IMR-90 (cell line): ENCODE results near the gene SLC25A12. TPM values are rescaled to one million over a fixed set of nuclear protein-coding genes. Genes with fewer than 3 reads are reported as not detected.
A peak's percentile ranks its signal among the peaks of the same experiment; 100 is the strongest.

ENCODE experiments used
- ATAC-seq: fragments of 200-7000 bp; cut with Tn5 transposase; 2 replicates; pipeline ENCODE4 v1.9.1; 2020; ENCODE audit warnings: low read depth, mild to moderate bottlenecking, moderate library complexity
- BruUV-seq: library from RNA; stranded (reverse); fragments of 400-500 nt; replicated peaks from 2 replicates; lab custom pipeline; 2021; lab: Mats Ljungman, UMichigan
- CTCF ChIA-PET: fragments of 300-600 bp; formaldehyde crosslinking; extraction: SDS; loops from one replicate; lab custom pipeline; 2021; ENCODE audit warnings: antibody characterized with exemption; lab: Yijun Ruan, JAX
- POLR2A ChIA-PET: fragments of 300-600 bp; sonication (Branson Sonifier 250); formaldehyde crosslinking; loops from one replicate; lab custom pipeline; 2022; ENCODE audit warnings: antibody characterized with exemption; ENCODE audit not compliant: unreplicated experiment; lab: Charles Lee
- DNase-seq: peaks from one replicate; pipeline ENCODE4 v3.0.0; 2013
- H2AFZ ChIP-seq: replicated peaks from 2 replicates; pipeline ENCODE3; 2013; ENCODE audit warnings: low read length, mild to moderate bottlenecking; ENCODE audit not compliant: poor library complexity
- H2AK5ac ChIP-seq: 2 replicates; pipeline ENCODE4 v1.6.1; 2013; ENCODE audit warnings: low read depth, low read length, inconsistent platforms
- H2AK9ac ChIP-seq: replicated peaks from 2 replicates; pipeline ENCODE3; 2013; ENCODE audit warnings: mild to moderate bottlenecking, low read depth, low read length, moderate library complexity; ENCODE audit not compliant: poor library complexity
- H2BK120ac ChIP-seq: 2 replicates; pipeline ENCODE4 v1.6.1; 2013; ENCODE audit warnings: low read depth, low read length, inconsistent platforms
- H2BK15ac ChIP-seq: 3 replicates; pipeline ENCODE4 v1.6.1; 2013; ENCODE audit warnings: low read depth, low read length, inconsistent platforms
- H2BK20ac ChIP-seq: 2 replicates; pipeline ENCODE4 v1.6.1; 2013; ENCODE audit warnings: low read depth, mild to moderate bottlenecking, inconsistent platforms, low read length, moderate library complexity
- H2BK5ac ChIP-seq: 2 replicates; pipeline ENCODE4 v1.6.1; 2013; ENCODE audit warnings: mild to moderate bottlenecking, low read depth, low read length, inconsistent platforms; ENCODE audit not compliant: poor library complexity, severe bottlenecking
- H3K14ac ChIP-seq: replicated peaks from 2 replicates; pipeline ENCODE4 v1.6.1; 2013; ENCODE audit warnings: low read depth, low read length, inconsistent platforms
- H3K18ac ChIP-seq: 2 replicates; pipeline ENCODE4 v1.6.1; 2013; ENCODE audit warnings: low read depth, low read length, control low read depth
- H3K23ac ChIP-seq: 2 replicates; pipeline ENCODE4 v1.6.1; 2013; ENCODE audit warnings: low read depth, low read length, inconsistent platforms
- H3K27ac ChIP-seq: 2 replicates; pipeline ENCODE4 v1.5.1; 2013; ENCODE audit warnings: mild to moderate bottlenecking, control low read depth, low read length; ENCODE audit not compliant: insufficient read depth
- H3K27me3 ChIP-seq: 2 replicates; pipeline ENCODE4 v1.6.1; 2013; ENCODE audit warnings: low read length; ENCODE audit not compliant: control insufficient read depth, insufficient read depth
- H3K36me3 ChIP-seq: 2 replicates; pipeline ENCODE4 v1.6.1; 2013; ENCODE audit warnings: low read length, mixed read lengths; ENCODE audit not compliant: control insufficient read depth, insufficient read depth
- H3K4ac ChIP-seq: 2 replicates; pipeline ENCODE4 v1.6.1; 2013; ENCODE audit warnings: low read depth, low read length, inconsistent platforms
- H3K4me1 ChIP-seq: 2 replicates; pipeline ENCODE4 v1.6.1; 2013; ENCODE audit warnings: low read length, mixed read lengths; ENCODE audit not compliant: control insufficient read depth, insufficient read depth
- H3K4me2 ChIP-seq: 2 replicates; pipeline ENCODE4 v1.6.1; 2013; ENCODE audit warnings: low read depth, mild to moderate bottlenecking, control low read depth, low read length, moderate library complexity
- H3K4me3 ChIP-seq: 2 replicates; pipeline ENCODE4 v1.5.1; 2013; ENCODE audit warnings: low read depth, mild to moderate bottlenecking, control low read depth, low read length, moderate library complexity; ENCODE audit not compliant: insufficient read depth
- H3K56ac ChIP-seq: 2 replicates; pipeline ENCODE4 v1.6.1; 2013; ENCODE audit warnings: low read length, inconsistent platforms; ENCODE audit not compliant: insufficient read depth; ENCODE audit errors: extremely low read depth
- H3K79me1 ChIP-seq, 2 experiments: 2 replicates each; pipeline ENCODE4 v1.6.1; 2013; ENCODE audit warnings: low read length in 2 of 2, inconsistent platforms in 1 of 2, low read depth in 1 of 2
- H3K9ac ChIP-seq: 2 replicates; pipeline ENCODE4 v1.6.1; 2013; ENCODE audit warnings: low read depth, low read length, control low read depth
- H3K9me1 ChIP-seq: 2 replicates; pipeline ENCODE4 v1.6.1; 2013; ENCODE audit warnings: low read length, inconsistent platforms; ENCODE audit not compliant: insufficient read depth
- H3K9me3 ChIP-seq: 2 replicates; pipeline ENCODE4 v1.6.1; 2013; ENCODE audit warnings: low read length; ENCODE audit not compliant: control insufficient read depth, insufficient read depth
- H4K20me1 ChIP-seq: 2 replicates; pipeline ENCODE4 v1.6.1; 2013; ENCODE audit warnings: low read length, inconsistent platforms; ENCODE audit not compliant: insufficient read depth
- H4K5ac ChIP-seq: 2 replicates; pipeline ENCODE4 v1.6.1; 2013; ENCODE audit warnings: mild to moderate bottlenecking, low read depth, low read length, control low read depth
- H4K8ac ChIP-seq, 2 experiments: 2 replicates each; pipeline ENCODE4 v1.6.1; 2013; ENCODE audit warnings: low read depth in 2 of 2, low read length in 2 of 2, control low read depth in 1 of 2, inconsistent platforms in 1 of 2
- H4K91ac ChIP-seq: 2 replicates; pipeline ENCODE4 v1.6.1; 2013; ENCODE audit warnings: low read depth, low read length, inconsistent platforms; ENCODE audit not compliant: insufficient read depth
- BHLHE40 ChIP-seq: fragments of 150-350 bp; IDR thresholded peaks from 2 replicates; pipeline ENCODE4 v1.6.1; 2016; ENCODE audit warnings: mild to moderate bottlenecking, low read depth, low read length
- CHD1 ChIP-seq: IDR thresholded peaks from 2 replicates; pipeline ENCODE4 v1.6.1; 2012; ENCODE audit warnings: low read depth, low read length, improper control_type of control experiment
- ELK1 ChIP-seq: fragments of 150-350 bp; IDR thresholded peaks from 2 replicates; pipeline ENCODE4 v1.6.1; 2016; ENCODE audit warnings: low read depth, mild to moderate bottlenecking, low read length, moderate library complexity, borderline replicate concordance
- FOS ChIP-seq: fragments of 150-350 bp; IDR thresholded peaks from 2 replicates; pipeline ENCODE4 v1.6.1; 2016; ENCODE audit warnings: low read depth, low read length
- MAFK ChIP-seq: IDR thresholded peaks from 2 replicates; pipeline ENCODE4 v1.6.1; 2012; ENCODE audit warnings: low read depth, low read length, improper control_type of control experiment
- MAZ ChIP-seq: IDR thresholded peaks from 2 replicates; pipeline ENCODE4 v1.6.1; 2012; ENCODE audit warnings: low read depth, mild to moderate bottlenecking, low read length, improper control_type of control experiment, moderate library complexity, borderline replicate concordance
- MXI1 ChIP-seq: IDR thresholded peaks from 2 replicates; pipeline ENCODE4 v1.6.1; 2012; ENCODE audit warnings: low read depth, mild to moderate bottlenecking, low read length, moderate library complexity, borderline replicate concordance
- NFE2L2 ChIP-seq: fragments of 150-350 bp; IDR thresholded peaks from 2 replicates; pipeline ENCODE4 v1.6.1; 2016; ENCODE audit warnings: low read depth, mild to moderate bottlenecking, low read length
- POLR2A ChIP-seq: IDR thresholded peaks from 2 replicates; pipeline ENCODE4 v1.6.1; 2012; ENCODE audit warnings: mild to moderate bottlenecking, low read depth, low read length
- RAD21 ChIP-seq: IDR thresholded peaks from 2 replicates; pipeline ENCODE4 v1.6.1; 2012; ENCODE audit warnings: low read length, improper control_type of control experiment
- RCOR1 ChIP-seq: IDR thresholded peaks from 2 replicates; pipeline ENCODE4 v1.6.1; 2012; ENCODE audit warnings: mild to moderate bottlenecking, low read length, improper control_type of control experiment; ENCODE audit not compliant: insufficient replicate concordance
- RFX5 ChIP-seq: IDR thresholded peaks from 2 replicates; pipeline ENCODE4 v1.8.0; 2012; ENCODE audit warnings: low read depth, mild to moderate bottlenecking, low read length, moderate library complexity
- whole genome bisulfite sequencing, 2 experiments: methylation state at CpG; one replicate each; pipeline versions ENCODE4 v1.1.5 to v1.1.7; 2013; ENCODE audit warnings: missing lambda C conversion rate in 2 of 2; ENCODE audit not compliant: insufficient read length in 1 of 2; ENCODE audit errors: extremely low coverage in 2 of 2; 5-methylcytosine and 5-hydroxymethylcytosine counted together
- dilution Hi-C: fragments of 300-500 bp; cut with HindIII; formaldehyde crosslinking; loops from one replicate; pipeline ENCODE4 v1.14.3; 2018; ENCODE audit warnings: low sequenced_read_pairs; ENCODE audit not compliant: unreplicated experiment
- in situ Hi-C: fragments of 300-500 bp; cut with MboI; formaldehyde crosslinking; loops from 3 replicates; pipeline ENCODE4 v1.14.3; 2019; ENCODE audit warnings: low sequenced_read_pairs, inconsistent platforms, mixed read lengths
- intact Hi-C: fragments of 100-400 bp; cut with micrococcal nuclease; formaldehyde crosslinking; loops from 2 replicates; pipeline ENCODE4 v1.10.0; 2022
- polyA plus RNA-seq, 3 experiments: library from polyadenylated mRNA; depleted of rRNA; stranded (reverse); fragments of >200 nt; gene quantifications; 2 replicates each; pipeline ENCODE4 v1.2.3, GENCODE V29; 2012; ENCODE audit warnings: low replicate concordance in 1 of 3
- total RNA-seq: library from RNA; depleted of rRNA; stranded (reverse); fragments of >200 nt; gene quantifications from 2 replicates; pipeline ENCODE4 v1.2.3, GENCODE V29; 2012
- TF ChIP-seq, protein P1 (sequence below): fragments of 150-350 bp; IDR thresholded peaks from 2 replicates; pipeline ENCODE4 v1.6.1; 2017; ENCODE audit warnings: mild to moderate bottlenecking, antibody characterized with exemption, low read length, low read depth
- TF ChIP-seq, protein P2 (sequence below): conservative IDR thresholded peaks from 2 replicates; pipeline ENCODE4 v1.5.1; 2012; ENCODE audit warnings: mild to moderate bottlenecking, low read depth, low read length, improper control_type of control experiment

Gene SLC25A12
- total and polyA plus RNA-seq, 2 of the 4 experiments (the other 2 are of a cell fraction), result 16.3 to 17.6 TPM

DNA sequence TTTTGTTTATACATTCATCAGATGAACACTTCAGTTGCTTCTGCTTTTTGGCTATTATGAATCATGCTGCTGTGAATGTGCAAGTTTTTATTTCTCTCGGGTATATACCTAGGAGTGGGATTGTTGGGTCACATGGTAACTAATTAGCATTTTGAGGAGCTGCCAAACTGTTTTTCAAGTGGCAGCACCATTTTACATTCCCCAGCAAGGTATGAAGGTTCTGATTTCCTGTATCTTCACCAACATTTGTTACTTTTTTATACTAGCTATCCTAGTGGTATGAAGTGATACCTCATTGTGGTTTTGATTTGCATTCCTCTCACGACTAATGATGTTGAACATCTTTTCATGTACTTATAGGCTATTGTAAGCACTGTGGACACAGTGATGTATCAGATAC lies 152.9 kb downstream of the SLC25A12 start:
- Histone ChIP-seq H2BK15ac (no peak overlapping the region), H3K36me3 (peaks cover 32% of the 10 kb centered on the region), H3K4me2 (no peak overlapping the region), H3K4me3 (no peak overlapping the region), H3K27me3 (no peaks in the 10 kb centered on the region), H3K79me1 (peaks cover 18 to 29% of the 10 kb centered on the region in 2 experiments), H3K9me3 (no peaks in the 10 kb centered on the region), H3K9ac (no peak overlapping the region), H3K23ac (no peak overlapping the region), H2AFZ (no peak overlapping the region), H3K9me1 (0 out of 2 replicates have a peak, but pooled peaks cover 3% of the 10 kb centered on the region), H3K18ac (no peak overlapping the region), H4K20me1 (peaks cover 9% of the 10 kb centered on the region; the same call in 1 of the 2 replicates), H3K4me1 (peaks cover 4% of the 10 kb centered on the region; the same call in 1 of the 2 replicates), H4K8ac (no peak overlapping the region), H3K14ac (no peak overlapping the region), H2BK5ac (no peak overlapping the region), H4K5ac (no peak overlapping the region), H2BK20ac (no peak overlapping the region), H3K56ac (no peak overlapping the region), H2AK5ac (no peak overlapping the region), H2BK120ac (no peak overlapping the region), H3K27ac (no peak overlapping the region), H2AK9ac (no peak overlapping the region), H3K4ac (no peak overlapping the region), H4K91ac (no peak overlapping the region)
- no peak for TF ChIP-seq POLR2A
- TF ChIP-seq MXI1, result no peak
- no peak for TF ChIP-seq FOS
- TF ChIP-seq RAD21, result no peak
- TF ChIP-seq MAFK, result no peak
- no peak for TF ChIP-seq NFE2L2
- no peak for TF ChIP-seq MAZ
- TF ChIP-seq CHD1, result no peak
- TF ChIP-seq, protein P1, sequence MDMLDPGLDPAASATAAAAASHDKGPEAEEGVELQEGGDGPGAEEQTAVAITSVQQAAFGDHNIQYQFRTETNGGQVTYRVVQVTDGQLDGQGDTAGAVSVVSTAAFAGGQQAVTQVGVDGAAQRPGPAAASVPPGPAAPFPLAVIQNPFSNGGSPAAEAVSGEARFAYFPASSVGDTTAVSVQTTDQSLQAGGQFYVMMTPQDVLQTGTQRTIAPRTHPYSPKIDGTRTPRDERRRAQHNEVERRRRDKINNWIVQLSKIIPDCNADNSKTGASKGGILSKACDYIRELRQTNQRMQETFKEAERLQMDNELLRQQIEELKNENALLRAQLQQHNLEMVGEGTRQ, result no peak
- no peak for TF ChIP-seq BHLHE40
- TF ChIP-seq, protein P2, sequence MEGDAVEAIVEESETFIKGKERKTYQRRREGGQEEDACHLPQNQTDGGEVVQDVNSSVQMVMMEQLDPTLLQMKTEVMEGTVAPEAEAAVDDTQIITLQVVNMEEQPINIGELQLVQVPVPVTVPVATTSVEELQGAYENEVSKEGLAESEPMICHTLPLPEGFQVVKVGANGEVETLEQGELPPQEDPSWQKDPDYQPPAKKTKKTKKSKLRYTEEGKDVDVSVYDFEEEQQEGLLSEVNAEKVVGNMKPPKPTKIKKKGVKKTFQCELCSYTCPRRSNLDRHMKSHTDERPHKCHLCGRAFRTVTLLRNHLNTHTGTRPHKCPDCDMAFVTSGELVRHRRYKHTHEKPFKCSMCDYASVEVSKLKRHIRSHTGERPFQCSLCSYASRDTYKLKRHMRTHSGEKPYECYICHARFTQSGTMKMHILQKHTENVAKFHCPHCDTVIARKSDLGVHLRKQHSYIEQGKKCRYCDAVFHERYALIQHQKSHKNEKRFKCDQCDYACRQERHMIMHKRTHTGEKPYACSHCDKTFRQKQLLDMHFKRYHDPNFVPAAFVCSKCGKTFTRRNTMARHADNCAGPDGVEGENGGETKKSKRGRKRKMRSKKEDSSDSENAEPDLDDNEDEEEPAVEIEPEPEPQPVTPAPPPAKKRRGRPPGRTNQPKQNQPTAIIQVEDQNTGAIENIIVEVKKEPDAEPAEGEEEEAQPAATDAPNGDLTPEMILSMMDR, result no peak
- TF ChIP-seq ELK1, result no peak
- TF ChIP-seq RCOR1, result no peak
- TF ChIP-seq RFX5, result no peak
- ATAC-seq, result peak; percentile 71
- in situ Hi-C loops, result no loop called here
- WGBS, 2 experiments, result 33% methylated on average over 1 of the region's 2 CpGs; no CpG with 5 or more reads in 1 of the 2 experiments
- ChIA-PET POLR2A (no interaction called here), CTCF (interaction anchor here (0.6 to 1.1 kb wide), 2 partner anchors 29 to 37 kb away, joined by 4 read pairs; no protein-coding TSS in a partner anchor)
- peak; percentile 69 for DNase-seq
- intact Hi-C loops, result no loop called here
- no TSS peak for BruUV-seq
- dilution Hi-C loops, result no loop called here
